OCI-LY3 (cell line): Measurements from ENCODE around the gene CCNI.

ENCODE experiments used
- EZH2phosphoT487 ChIP-seq: fragments of 200-600 bp; shearing (Covaris generic); IDR thresholded peaks from 2 replicates; pipeline ENCODE4 v1.6.1; 2018; ENCODE audit warnings: antibody characterized with exemption, mixed run types, low read depth
- TF ChIP-seq, protein P1 (sequence below): fragments of 200-600, 300-600 bp; sonication (generic); IDR thresholded peaks from 2 replicates; pipeline ENCODE4 v1.5.1; 2014; ENCODE audit warnings: antibody characterized with exemption, low read length, low read depth

DNA sequence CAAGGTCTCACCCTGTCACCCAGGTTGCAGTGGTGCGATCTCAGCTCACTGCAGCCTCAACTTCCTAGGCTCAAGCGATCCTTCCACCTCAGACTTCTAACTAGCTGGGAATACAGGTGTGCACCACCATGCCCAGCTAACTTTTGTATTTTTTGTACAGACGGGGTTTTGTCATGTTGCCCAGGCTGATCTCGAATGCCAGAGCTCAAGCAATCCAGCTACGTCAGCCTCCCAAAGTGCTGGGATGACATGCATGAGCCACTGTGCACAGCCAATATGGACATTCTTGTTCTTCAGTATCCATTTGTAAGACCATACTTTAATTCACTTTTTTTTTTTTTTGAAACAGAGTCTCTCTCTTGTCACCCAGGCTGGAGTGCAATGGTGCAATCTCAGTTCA lies 3.5 kb upstream of the CCNI start:
- TF ChIP-seq, protein P1, sequence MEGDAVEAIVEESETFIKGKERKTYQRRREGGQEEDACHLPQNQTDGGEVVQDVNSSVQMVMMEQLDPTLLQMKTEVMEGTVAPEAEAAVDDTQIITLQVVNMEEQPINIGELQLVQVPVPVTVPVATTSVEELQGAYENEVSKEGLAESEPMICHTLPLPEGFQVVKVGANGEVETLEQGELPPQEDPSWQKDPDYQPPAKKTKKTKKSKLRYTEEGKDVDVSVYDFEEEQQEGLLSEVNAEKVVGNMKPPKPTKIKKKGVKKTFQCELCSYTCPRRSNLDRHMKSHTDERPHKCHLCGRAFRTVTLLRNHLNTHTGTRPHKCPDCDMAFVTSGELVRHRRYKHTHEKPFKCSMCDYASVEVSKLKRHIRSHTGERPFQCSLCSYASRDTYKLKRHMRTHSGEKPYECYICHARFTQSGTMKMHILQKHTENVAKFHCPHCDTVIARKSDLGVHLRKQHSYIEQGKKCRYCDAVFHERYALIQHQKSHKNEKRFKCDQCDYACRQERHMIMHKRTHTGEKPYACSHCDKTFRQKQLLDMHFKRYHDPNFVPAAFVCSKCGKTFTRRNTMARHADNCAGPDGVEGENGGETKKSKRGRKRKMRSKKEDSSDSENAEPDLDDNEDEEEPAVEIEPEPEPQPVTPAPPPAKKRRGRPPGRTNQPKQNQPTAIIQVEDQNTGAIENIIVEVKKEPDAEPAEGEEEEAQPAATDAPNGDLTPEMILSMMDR, result no peak
- TF ChIP-seq EZH2phosphoT487, result no peak
